Measurements from ENCODE around the gene FSTL5. TPM values are rescaled to one million over a fixed set of nuclear protein-coding genes. Genes with fewer than 3 reads are reported as not detected.

FSTL5 gene
- total and polyA plus RNA-seq, 2 experiments from 2014 or later = 0.06 to 0.49 TPM

GRCh38 chr4:161760008-161760407 lies 403.8 kb downstream of the FSTL5 start:
- H3K4me3 ChIP-seq = no peak overlapping the region
- no peaks in the 10 kb centered on the region for H3F3A ChIP-seq (replicated peaks; ENCODE audit: low read depth)
- H3K27me3 ChIP-seq (ENCODE audit: insufficient read depth) = no peaks in the 10 kb centered on the region
- no peaks in the 10 kb centered on the region for H3K4me1 ChIP-seq (ENCODE audit: insufficient read depth)
- DNase-seq (ENCODE audit: low spot score) (no peak), ATAC-seq (no peak)
- H3K27me3 Mint-ChIP-seq (ENCODE audit: insufficient read depth, low read depth, poor library complexity) = no peaks in the 10 kb centered on the region
- no peaks in the 10 kb centered on the region for H3K4me1 Mint-ChIP-seq
- no peaks in the 10 kb centered on the region for H4K20me1 ChIP-seq (replicated peaks; ENCODE audit: insufficient read depth)
- no peaks in the 10 kb centered on the region for H3K9me3 Mint-ChIP-seq
- no peaks in the 10 kb centered on the region for H3K36me3 ChIP-seq (ENCODE audit: insufficient read depth)
- no peak overlapping the region for H3K27ac ChIP-seq (ENCODE audit: low read depth)
- H3K4me2 ChIP-seq = no peak overlapping the region
- H3K79me2 ChIP-seq (replicated peaks; ENCODE audit: insufficient read depth) = no peaks in the 10 kb centered on the region
- H2AFZ ChIP-seq = no peak overlapping the region
- no peaks in the 10 kb centered on the region for H3K36me3 Mint-ChIP-seq (ENCODE audit: low read depth)
- no peak overlapping the region for H3K4me3 Mint-ChIP-seq
- TF ChIP-seq REST (IDR thresholded peaks at IDR 0.05; ENCODE audit: unreplicated experiment) (no peak), ZNF114 (CRISPR knock-in tag; IDR thresholded peaks at IDR 0.05) (no peak), STAT1 (IDR thresholded peaks at IDR 0.05; ENCODE audit: unreplicated experiment) (no peak), CREB1 (CRISPR knock-in tag; IDR thresholded peaks at IDR 0.05; ENCODE audit: low read depth) (no peak), ZNF331 (CRISPR knock-in tag; IDR thresholded peaks at IDR 0.05; ENCODE audit: low read depth) (no peak), EZH2phosphoT487 (IDR thresholded peaks at IDR 0.05; ENCODE audit: unreplicated experiment) (no peak), POLR2AphosphoS5 (IDR thresholded peaks at IDR 0.05; ENCODE audit: low read depth) (no peak), JUNB (IDR thresholded peaks at IDR 0.05; ENCODE audit: unreplicated experiment) (no peak), EZH2 (IDR thresholded peaks at IDR 0.05; ENCODE audit: low read depth, unreplicated experiment) (no peak), CTCF (conservative IDR thresholded peaks at IDR 0.05; ENCODE audit: low read depth in 2 of 2) (no peak), ZNF462 (CRISPR knock-in tag; IDR thresholded peaks at IDR 0.05) (no peak), ETS1 (IDR thresholded peaks at IDR 0.05) (no peak), NANOG (IDR thresholded peaks at IDR 0.05; ENCODE audit: borderline replicate concordance) (no peak)
- H3K9me2 ChIP-seq (ENCODE audit: insufficient read depth) = no peaks in the 10 kb centered on the region
- no peak overlapping the region for H3K27ac Mint-ChIP-seq
